Activated B cell treated with CpG ODN at 0.5 μM for 24 hours (primary cell): ENCODE results near the gene LHFPL6. TPM values are rescaled to one million over a fixed set of nuclear protein-coding genes. Genes with fewer than 3 reads are reported as not detected.

Source experiments
- ATAC-seq: fragments of 200-7000 bp; cut with Tn5 transposase; one replicate; pipeline ENCODE4 v1.10.0; 2021; ENCODE audit warnings: low read depth, mild to moderate bottlenecking, moderate library complexity
- CTCF ChIA-PET: fragments of 350-600 bp; sonication (Branson Sonifier 250); formaldehyde crosslinking; loops from one replicate; lab custom pipeline; 2021; ENCODE audit warnings: antibody characterized with exemption; lab: Charles Lee
- POLR2A ChIA-PET: fragments of 350-600 bp; sonication (Branson Sonifier 250); formaldehyde crosslinking; loops from one replicate; lab custom pipeline; 2021; ENCODE audit warnings: antibody characterized with exemption; lab: Charles Lee
- DNase-seq: peaks from one replicate; pipeline ENCODE4 v3.0.0; 2022
- H3K27ac Mint-ChIP-seq: one replicate; pipeline ENCODE4 v1.8.0; 2020; ENCODE audit warnings: mixed read lengths
- H3K27me3 Mint-ChIP-seq: one replicate; pipeline ENCODE4 v1.8.0; 2021; ENCODE audit warnings: mixed read lengths
- H3K36me3 Mint-ChIP-seq: one replicate; pipeline ENCODE4 v1.8.0; 2021; ENCODE audit warnings: low read depth, mixed read lengths
- H3K4me1 Mint-ChIP-seq: one replicate; pipeline ENCODE4 v1.8.0; 2021; ENCODE audit warnings: mixed read lengths
- H3K4me3 Mint-ChIP-seq: one replicate; pipeline ENCODE4 v1.8.0; 2020; ENCODE audit warnings: mild to moderate bottlenecking, mixed read lengths
- H3K9me3 Mint-ChIP-seq: one replicate; pipeline ENCODE4 v1.8.0; 2020; ENCODE audit warnings: mixed read lengths
- CTCF ChIP-seq: fragments of 200-600 bp; IDR thresholded peaks from one replicate; pipeline ENCODE4 v1.8.0; 2022; ENCODE audit warnings: antibody characterized with exemption, mild to moderate bottlenecking
- intact Hi-C: fragments of 100-400 bp; cut with micrococcal nuclease; formaldehyde crosslinking; loops from one replicate; pipeline ENCODE4 v1.15.1; 2024
- total RNA-seq: library from RNA; stranded (reverse); gene quantifications from 2 replicates; pipeline ENCODE4 v1.2.3, GENCODE V29; 2022

LHFPL6 gene
- total RNA-seq, 1 donor from 2014 or later: 0.13 TPM

DNA sequence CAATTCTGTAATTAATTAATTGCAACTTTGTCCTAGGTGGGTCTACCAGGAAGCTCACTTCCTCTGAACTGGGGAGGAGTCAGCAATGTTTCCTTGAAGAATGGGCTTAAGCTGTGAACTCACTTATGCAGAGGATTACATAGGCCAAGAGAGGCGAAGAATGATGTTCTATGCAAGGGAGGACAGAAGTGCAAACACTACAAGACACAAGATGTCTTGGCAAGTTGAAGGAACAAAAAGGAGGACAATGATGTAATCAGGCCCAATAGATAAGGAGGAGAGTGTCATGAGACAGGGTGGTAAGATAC, 275.9 kb downstream of the LHFPL6 start:
- H3K4me3 Mint-ChIP-seq: no peak overlapping the region
- no peak for TF ChIP-seq CTCF
- intact Hi-C loops: no loop called here
- POLR2A ChIA-PET: no interaction called here
- H3K4me1 Mint-ChIP-seq: no peaks in the 10 kb centered on the region
- no peaks in the 10 kb centered on the region for H3K27me3 Mint-ChIP-seq
- H3K27ac Mint-ChIP-seq: no peak overlapping the region
- H3K9me3 Mint-ChIP-seq: no peaks in the 10 kb centered on the region
- CTCF ChIA-PET: no interaction called here
- no peak for ATAC-seq
- no peaks in the 10 kb centered on the region for H3K36me3 Mint-ChIP-seq
- no peak for DNase-seq

- CTCF ChIA-PET: no interaction called here
- Mint-ChIP-seq H3K36me3 (no peaks in the 10 kb centered on the region), H3K27ac (no peak overlapping the region), H3K4me1 (no peaks in the 10 kb centered on the region), H3K27me3 (no peaks in the 10 kb centered on the region), H3K4me3 (no peak overlapping the region), H3K9me3 (no peaks in the 10 kb centered on the region)
- POLR2A ChIA-PET: no interaction called here
- no peak for DNase-seq
- no peak for ATAC-seq
- intact Hi-C loops: no loop called here
- TF ChIP-seq CTCF: no peak
Observed at GRCh38 chr13:39326469-39327171, 276.4 kb downstream of the LHFPL6 start.

- ChIA-PET POLR2A (no interaction called here), CTCF (no interaction called here)
- H3K36me3 Mint-ChIP-seq: no peaks in the 10 kb centered on the region
- H3K9me3 Mint-ChIP-seq: no peaks in the 10 kb centered on the region
- no peak for ATAC-seq
- H3K4me3 Mint-ChIP-seq: no peak overlapping the region
- no peak for DNase-seq
- no peaks in the 10 kb centered on the region for H3K4me1 Mint-ChIP-seq
- intact Hi-C loops: no loop called here
- no peak overlapping the region for H3K27ac Mint-ChIP-seq
- H3K27me3 Mint-ChIP-seq: peaks cover 4% of the 10 kb centered on the region
- TF ChIP-seq CTCF: no peak
Observed at GRCh38 chr13:39324806-39325311, 278.1 kb downstream of the LHFPL6 start.

- ATAC-seq (no peak), DNase-seq (no peak)
- no peak for TF ChIP-seq CTCF
- H3K27me3 Mint-ChIP-seq: peaks cover 4% of the 10 kb centered on the region
- CTCF ChIA-PET: no interaction called here
- H3K4me3 Mint-ChIP-seq: no peak overlapping the region
- H3K36me3 Mint-ChIP-seq: no peaks in the 10 kb centered on the region
- POLR2A ChIA-PET: no interaction called here
- intact Hi-C loops: no loop called here
- H3K9me3 Mint-ChIP-seq: no peaks in the 10 kb centered on the region
- no peak overlapping the region for H3K27ac Mint-ChIP-seq
- H3K4me1 Mint-ChIP-seq: no peaks in the 10 kb centered on the region
Observed at GRCh38 chr13:39322836-39323585, 280.0 kb downstream of the LHFPL6 start.

- Mint-ChIP-seq H3K4me1 (no peaks in the 10 kb centered on the region), H3K4me3 (no peak overlapping the region), H3K27me3 (peaks cover 4% of the 10 kb centered on the region), H3K36me3 (no peaks in the 10 kb centered on the region), H3K9me3 (no peaks in the 10 kb centered on the region), H3K27ac (no peak overlapping the region)
- DNase-seq (no peak), ATAC-seq (no peak)
- ChIA-PET CTCF (no interaction called here), POLR2A (no interaction called here)
- intact Hi-C loops: no loop called here
- TF ChIP-seq CTCF: no peak
Observed at GRCh38 chr13:39321574-39321973, 281.4 kb downstream of the LHFPL6 start.
